Measurements from ENCODE around the gene CDIPT.
A peak's percentile ranks its signal among the peaks of the same experiment; 100 is the strongest.

CDIPT gene

DNA sequence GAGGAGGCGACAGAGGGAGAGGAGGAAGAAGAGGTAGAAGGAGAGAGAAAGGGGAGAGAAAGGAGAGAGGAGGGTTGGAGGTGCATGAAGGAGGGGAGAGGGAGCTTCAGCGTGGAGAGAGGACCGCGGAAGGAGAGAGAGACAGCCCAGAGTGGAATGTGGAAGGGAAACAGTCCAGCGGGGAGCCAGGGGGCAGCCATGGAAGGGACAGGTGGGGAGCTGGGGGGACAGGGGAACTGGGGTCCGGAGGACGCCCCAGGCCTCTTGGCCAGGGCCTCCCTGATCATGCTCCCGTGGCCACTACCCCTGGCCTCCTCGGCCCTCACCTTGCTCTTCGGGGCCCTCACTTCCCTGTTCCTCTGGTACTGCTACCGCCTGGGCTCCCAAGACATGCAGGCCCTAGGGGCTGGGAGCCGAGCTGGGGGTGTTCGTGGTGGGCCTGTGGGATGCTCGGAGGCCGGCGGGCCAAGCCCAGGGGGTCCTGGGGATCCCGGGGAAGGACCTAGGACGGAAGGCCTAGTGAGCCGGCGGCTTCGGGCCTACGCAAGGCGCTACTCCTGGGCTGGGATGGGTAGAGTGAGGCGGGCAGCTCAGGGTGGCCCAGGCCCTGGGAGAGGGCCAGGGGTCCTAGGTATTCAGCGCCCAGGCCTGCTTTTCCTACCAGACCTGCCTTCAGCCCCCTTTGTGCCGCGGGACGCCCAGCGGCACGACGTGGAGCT, 38.0 kb upstream of the CDIPT start:
- H3K27ac ChIP-seq = no peak overlapping the region; the same call in 1 of the 2 replicates
- no peaks in the 10 kb centered on the region for H3K36me3 ChIP-seq (ENCODE audit: insufficient read depth)
- H3K79me2 ChIP-seq (ENCODE audit: insufficient read depth, low read depth) = no peaks in the 10 kb centered on the region
- peaks cover 4% of the 10 kb centered on the region for H3K4me1 ChIP-seq (ENCODE audit: low read depth, poor library complexity, severe bottlenecking)
- peak overlapping the region; percentile 96; the same call in 1 of the 2 replicates for H2AFZ ChIP-seq (ENCODE audit: low read depth)
- no peaks in the 10 kb centered on the region for H4K20me1 ChIP-seq (ENCODE audit: insufficient read depth)
- no peak overlapping the region for H3K4me3 ChIP-seq (IDR thresholded peaks at IDR 0.05; ENCODE audit: insufficient read depth, low read depth, low read length)
- peak overlapping the region; percentile 63; the same call in 1 of the 2 replicates for H3K9ac ChIP-seq
- H3K27me3 ChIP-seq (ENCODE audit: insufficient read depth, low read depth) = peaks cover 37% of the 10 kb centered on the region; the same call in 1 of the 2 replicates
- TF ChIP-seq CTCF (conservative IDR thresholded peaks at IDR 0.05; ENCODE audit: low read depth, low read length) = no peak
- H3K4me2 ChIP-seq = peak overlapping the region; percentile 63

- Histone ChIP-seq H3K36me3 (ENCODE audit: insufficient read depth) (no peaks in the 10 kb centered on the region), H3K27me3 (ENCODE audit: insufficient read depth, low read depth) (peaks cover 45% of the 10 kb centered on the region), H3K4me1 (ENCODE audit: low read depth, poor library complexity, severe bottlenecking) (peaks cover 4% of the 10 kb centered on the region), H3K27ac (peak within 1 kb of the TSS; percentile 28; the same call in 1 of the 2 replicates), H3K4me2 (peak within 1 kb of the TSS; percentile 63), H3K79me2 (ENCODE audit: insufficient read depth, low read depth) (no peaks in the 10 kb centered on the region), H4K20me1 (ENCODE audit: insufficient read depth) (no peaks in the 10 kb centered on the region), H2AFZ (ENCODE audit: low read depth) (peak within 1 kb of the TSS; percentile 96), H3K9ac (peak within 1 kb of the TSS; percentile 63; the same call in 1 of the 2 replicates), H3K4me3 (IDR thresholded peaks at IDR 0.05; ENCODE audit: insufficient read depth, low read depth, low read length) (no peak within 1 kb of the TSS)
- no peak for TF ChIP-seq CTCF (conservative IDR thresholded peaks at IDR 0.05; ENCODE audit: low read depth, low read length)
Measured at GRCh38 chr16:29900102-29900887, 37.3 kb upstream of the CDIPT start, which contains the start of gene ASPHD1. Gene ASPHD1, plus strand, starts transcription at chr16:29900488. Its CDS starts 484 bp downstream, at chr16:29900972.

- peak within 1 kb of the TSS; percentile 63; the same call in 1 of the 2 replicates for H3K9ac ChIP-seq
- H3K36me3 ChIP-seq (ENCODE audit: insufficient read depth) = no peaks in the 10 kb centered on the region
- H3K4me3 ChIP-seq (IDR thresholded peaks at IDR 0.05; ENCODE audit: insufficient read depth, low read depth, low read length) = no peak within 1 kb of the TSS
- H3K4me2 ChIP-seq = peak within 1 kb of the TSS; percentile 63
- peaks cover 4% of the 10 kb centered on the region for H3K4me1 ChIP-seq (ENCODE audit: low read depth, poor library complexity, severe bottlenecking)
- H2AFZ ChIP-seq (ENCODE audit: low read depth) = peak within 1 kb of the TSS; percentile 96
- no peaks in the 10 kb centered on the region for H3K79me2 ChIP-seq (ENCODE audit: insufficient read depth, low read depth)
- peaks cover 50% of the 10 kb centered on the region for H3K27me3 ChIP-seq (ENCODE audit: insufficient read depth, low read depth)
- TF ChIP-seq CTCF (conservative IDR thresholded peaks at IDR 0.05; ENCODE audit: low read depth, low read length) = no peak
- no peaks in the 10 kb centered on the region for H4K20me1 ChIP-seq (ENCODE audit: insufficient read depth)
- peak within 1 kb of the TSS; percentile 28; the same call in 1 of the 2 replicates for H3K27ac ChIP-seq
Measured at GRCh38 chr16:29899516-29900101, 36.6 kb upstream of the CDIPT start, which contains the start of gene SEZ6L2. Gene SEZ6L2, minus strand, starts transcription at chr16:29899550. Its CDS starts 531 bp downstream, at chr16:29899019.

DNA sequence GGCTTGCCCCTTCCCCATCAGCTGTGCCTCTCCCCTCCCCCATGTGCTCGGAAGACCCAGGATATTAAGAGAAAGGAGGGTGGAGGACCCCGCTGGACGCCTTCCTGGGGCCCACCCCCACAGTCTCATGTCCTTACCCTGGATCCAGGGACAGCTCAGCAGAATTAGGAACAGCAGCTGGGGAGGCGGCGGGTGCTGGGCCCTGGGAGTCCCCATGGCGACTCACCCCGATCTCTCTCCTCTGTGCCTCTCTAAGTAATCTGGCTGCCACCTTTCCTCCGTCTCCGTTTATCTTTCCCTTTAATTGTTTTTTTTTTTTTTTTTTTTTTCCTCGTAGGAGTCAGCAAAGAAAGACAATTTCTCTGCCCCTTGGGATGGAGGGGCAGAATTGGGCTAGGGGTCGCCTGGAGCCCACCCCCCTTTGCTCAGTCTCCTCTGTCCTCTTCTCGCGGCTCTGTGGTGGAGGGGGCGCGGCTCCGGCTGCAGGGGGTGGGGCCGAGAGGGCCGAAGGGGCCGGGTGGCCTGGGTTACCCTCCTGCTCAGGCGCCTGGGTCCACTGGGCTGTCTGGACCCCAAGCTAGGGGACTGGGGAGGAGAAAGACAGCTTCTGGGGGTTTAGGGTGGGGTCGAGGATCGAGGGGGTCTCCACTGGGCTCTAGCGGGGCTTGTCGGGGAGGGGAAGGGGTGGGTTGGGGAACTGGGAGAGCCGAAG, 35.9 kb upstream of the CDIPT start:
- Histone ChIP-seq H4K20me1 (ENCODE audit: insufficient read depth) (no peaks in the 10 kb centered on the region), H2AFZ (ENCODE audit: low read depth) (no peak overlapping the region), H3K79me2 (ENCODE audit: insufficient read depth, low read depth) (no peaks in the 10 kb centered on the region), H3K4me2 (peak overlapping the region; percentile 60; the same call in 1 of the 2 replicates), H3K27ac (no peak overlapping the region), H3K27me3 (ENCODE audit: insufficient read depth, low read depth) (peaks cover 57% of the 10 kb centered on the region), H3K4me3 (IDR thresholded peaks at IDR 0.05; ENCODE audit: insufficient read depth, low read depth, low read length) (no peak overlapping the region), H3K4me1 (ENCODE audit: low read depth, poor library complexity, severe bottlenecking) (peaks cover 4% of the 10 kb centered on the region), H3K36me3 (ENCODE audit: insufficient read depth) (no peaks in the 10 kb centered on the region), H3K9ac (no peak overlapping the region)
- TF ChIP-seq CTCF (conservative IDR thresholded peaks at IDR 0.05; ENCODE audit: low read depth, low read length) = no peak
